NCI-H345 (cell line): ENCODE measurements around the gene WNT1.

Experiments
- DNase-seq: peaks from one replicate; lab custom pipeline; 2025; lab: John Stamatoyannopoulos, UW

Gene WNT1

GRCh38 chr12:48978291-48978740 lies at the start of gene WNT1:
WNT1 (plus strand) TSS chr12:48978322; CDS start chr12:48978651, 329 bp downstream.
- DNase-seq = no peak

DNA sequence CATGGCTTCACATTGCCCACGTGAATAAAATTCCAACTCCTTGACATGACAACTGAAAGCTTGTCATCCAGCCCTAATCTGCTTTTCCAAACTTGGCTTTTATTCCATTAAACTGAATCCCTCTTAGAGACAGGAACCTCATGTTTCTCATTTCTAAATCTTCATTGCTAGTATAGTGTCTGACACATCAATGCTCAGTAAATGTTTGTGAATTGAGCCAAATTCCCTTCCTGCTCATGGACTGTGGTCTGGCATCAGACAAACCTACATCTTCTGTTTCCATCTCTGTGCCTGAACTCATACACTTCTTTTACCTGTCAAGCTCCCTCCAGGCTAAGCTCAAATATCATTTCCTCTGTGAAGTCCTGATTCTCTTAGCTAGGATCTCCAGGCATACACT lies 48.6 kb upstream of the WNT1 start:
- DNase-seq = no peak

- no peak for DNase-seq
Measured at GRCh38 chr12:48930475-48930874, 47.6 kb upstream of the WNT1 start.

- no peak for DNase-seq
Measured at GRCh38 chr12:48932878-48933277, 45.2 kb upstream of the WNT1 start.

DNA sequence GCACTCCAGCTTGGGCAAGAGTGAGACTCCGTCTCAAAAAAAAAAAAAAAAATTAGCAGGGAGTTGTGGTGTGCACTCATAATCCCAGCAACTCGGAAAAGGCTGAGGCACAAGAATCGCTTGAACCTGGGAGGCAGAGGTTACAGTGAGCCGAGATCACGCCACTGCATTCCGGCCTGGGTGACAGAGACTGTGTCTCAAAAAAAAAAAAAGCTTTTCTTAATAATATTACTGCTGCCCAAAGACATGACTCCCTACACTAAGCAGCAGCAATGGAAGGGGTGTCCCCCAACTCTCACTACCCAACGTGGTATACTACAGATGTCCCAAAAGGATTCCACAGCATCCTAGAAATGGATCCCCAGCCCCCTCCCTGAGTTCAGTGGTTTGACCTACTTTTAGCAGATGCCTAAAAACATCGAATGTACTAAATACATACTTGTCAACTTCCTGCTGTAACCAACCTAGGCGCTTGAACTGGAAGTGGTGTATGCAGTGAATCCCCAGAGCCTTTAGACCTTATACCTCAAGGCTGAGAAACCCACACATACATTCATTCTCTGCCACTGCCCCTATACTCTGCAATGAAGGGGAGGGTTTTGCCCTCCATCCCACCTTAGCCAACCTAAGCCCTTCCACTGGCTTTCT lies 44.3 kb upstream of the WNT1 start:
- no peak for DNase-seq

DNA sequence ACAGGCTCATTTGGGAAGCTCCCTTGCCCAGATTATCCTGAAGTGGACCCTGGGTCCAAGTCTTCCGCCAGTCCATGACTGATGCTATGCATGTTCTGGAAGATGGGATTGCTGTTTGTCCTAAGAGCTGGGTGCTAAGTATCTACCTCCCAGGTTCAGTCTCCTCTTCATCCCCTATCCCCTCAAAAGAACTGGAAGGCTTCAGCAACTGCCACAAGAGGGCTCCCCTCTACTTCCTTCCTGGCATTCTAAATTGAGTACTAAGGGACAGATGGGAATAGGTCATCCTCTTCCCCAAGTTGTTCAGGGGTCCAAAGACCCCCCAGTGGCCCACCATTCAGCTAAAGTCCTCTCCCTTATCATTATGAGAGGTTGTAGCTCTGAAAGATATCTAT lies 43.8 kb upstream of the WNT1 start:
- DNase-seq = no peak

GRCh38 chr12:48936379-48936979 lies 41.6 kb upstream of the WNT1 start:
- peak; percentile 7 for DNase-seq

- DNase-seq = no peak
Measured at GRCh38 chr12:48937170-48937569, 41.0 kb upstream of the WNT1 start.

- no peak for DNase-seq
Measured at GRCh38 chr12:48938805-48939204, 39.3 kb upstream of the WNT1 start.

DNA sequence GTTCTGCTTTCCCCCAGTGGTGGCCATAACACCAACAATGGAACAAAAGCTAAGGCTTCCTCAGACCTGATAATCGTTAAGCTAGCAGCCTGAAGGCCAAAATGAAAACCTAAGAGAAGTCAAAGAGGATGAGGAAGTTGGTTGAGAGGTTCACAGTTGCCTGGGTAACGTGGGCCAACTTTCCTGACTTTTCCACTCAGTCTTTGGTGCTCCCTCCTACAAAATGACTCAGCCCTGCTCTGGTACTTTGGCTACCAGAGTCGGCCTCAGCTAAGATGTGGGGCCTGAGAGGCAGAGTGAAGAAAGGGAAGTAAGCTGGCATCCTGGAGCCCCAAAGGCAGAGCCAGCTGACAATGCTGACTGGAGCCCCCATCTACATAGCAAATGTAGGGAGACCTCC lies 37.9 kb upstream of the WNT1 start:
- DNase-seq = no peak

DNA sequence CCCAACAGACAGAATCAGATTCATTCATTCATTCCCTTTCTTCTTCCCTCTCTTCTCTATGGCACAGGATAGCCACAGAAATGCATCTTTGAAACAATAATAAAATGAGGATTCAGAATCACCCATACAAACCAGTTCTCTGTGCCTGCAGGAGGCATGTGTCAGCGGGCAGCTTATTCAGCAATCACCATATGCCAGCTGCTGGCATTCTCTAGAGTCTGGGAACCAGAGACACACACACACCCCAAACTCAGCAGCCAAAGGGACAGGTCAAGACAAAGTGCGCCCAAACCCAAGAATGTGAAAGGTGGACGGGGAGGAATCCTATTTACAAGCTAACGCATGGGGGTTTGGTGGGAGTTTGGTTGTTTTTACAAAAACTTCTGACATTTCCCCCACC lies 34.9 kb upstream of the WNT1 start:
- no peak for DNase-seq

DNA sequence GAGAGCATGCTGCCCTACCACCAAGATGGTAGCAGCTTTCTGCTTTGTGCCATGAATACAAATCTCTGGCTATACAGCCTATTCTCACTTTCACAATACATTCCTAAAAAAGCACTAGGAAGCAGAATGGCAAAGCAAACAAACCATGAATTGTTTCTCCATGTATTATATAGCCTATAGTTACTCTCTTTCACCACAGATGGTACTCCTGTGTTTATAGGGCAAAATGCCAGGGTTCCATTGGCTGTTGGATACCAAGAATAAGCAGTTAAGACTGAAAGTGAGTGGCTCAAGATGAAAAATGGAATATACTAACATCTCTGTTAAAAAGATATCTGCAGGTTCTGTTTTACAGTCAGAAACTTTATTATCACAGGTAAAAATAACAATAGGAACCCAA lies 31.9 kb upstream of the WNT1 start:
- peak; percentile 8 for DNase-seq

GRCh38 chr12:48946943-48947342 lies 31.2 kb upstream of the WNT1 start:
- DNase-seq = no peak

DNA sequence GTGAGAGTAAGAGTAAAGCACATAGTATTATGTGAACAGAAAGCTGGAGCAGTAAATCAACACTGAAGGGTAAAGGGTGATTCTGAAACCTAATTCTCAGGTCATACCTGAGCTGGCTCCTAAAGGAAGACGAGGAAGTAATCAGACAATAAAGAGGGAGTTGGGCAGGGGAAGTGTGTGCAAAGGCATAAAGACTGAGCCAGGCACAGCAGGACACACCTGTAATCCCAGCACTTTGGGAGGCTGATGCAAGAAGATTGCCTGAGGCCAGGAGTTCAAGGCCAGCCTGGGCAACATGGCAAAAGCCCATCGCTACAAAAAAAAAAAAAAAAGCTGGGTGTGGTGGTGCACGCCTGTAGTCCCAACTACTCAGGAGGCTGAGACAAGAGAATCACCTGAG lies 30.4 kb upstream of the WNT1 start:
- DNase-seq = no peak

DNA sequence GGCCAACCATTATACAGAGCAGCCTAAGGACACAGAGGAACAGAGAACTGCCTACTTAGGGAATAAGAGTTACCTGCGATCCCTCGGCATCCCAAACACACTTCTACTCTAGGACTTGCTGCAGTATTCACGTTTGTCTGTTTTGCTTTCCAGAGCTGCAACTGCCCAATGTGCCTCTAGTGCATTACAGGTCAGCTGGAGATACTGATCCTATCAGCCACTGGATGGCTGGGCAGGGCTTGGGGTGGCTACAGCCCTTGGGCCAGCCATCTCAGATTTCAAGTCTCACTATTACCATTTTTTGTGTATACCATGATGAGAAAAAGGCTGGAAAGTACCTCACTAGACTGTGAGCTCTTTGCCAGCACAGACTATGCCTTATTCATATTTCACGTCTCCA lies 25.4 kb upstream of the WNT1 start:
- DNase-seq = no peak

- DNase-seq = no peak
Measured at GRCh38 chr12:48954061-48954460, 24.1 kb upstream of the WNT1 start.

- no peak for DNase-seq
Measured at GRCh38 chr12:48954841-48955501, 23.2 kb upstream of the WNT1 start.

- DNase-seq = peak; percentile 13
Measured at GRCh38 chr12:48956279-48957140, 21.6 kb upstream of the WNT1 start.

DNA sequence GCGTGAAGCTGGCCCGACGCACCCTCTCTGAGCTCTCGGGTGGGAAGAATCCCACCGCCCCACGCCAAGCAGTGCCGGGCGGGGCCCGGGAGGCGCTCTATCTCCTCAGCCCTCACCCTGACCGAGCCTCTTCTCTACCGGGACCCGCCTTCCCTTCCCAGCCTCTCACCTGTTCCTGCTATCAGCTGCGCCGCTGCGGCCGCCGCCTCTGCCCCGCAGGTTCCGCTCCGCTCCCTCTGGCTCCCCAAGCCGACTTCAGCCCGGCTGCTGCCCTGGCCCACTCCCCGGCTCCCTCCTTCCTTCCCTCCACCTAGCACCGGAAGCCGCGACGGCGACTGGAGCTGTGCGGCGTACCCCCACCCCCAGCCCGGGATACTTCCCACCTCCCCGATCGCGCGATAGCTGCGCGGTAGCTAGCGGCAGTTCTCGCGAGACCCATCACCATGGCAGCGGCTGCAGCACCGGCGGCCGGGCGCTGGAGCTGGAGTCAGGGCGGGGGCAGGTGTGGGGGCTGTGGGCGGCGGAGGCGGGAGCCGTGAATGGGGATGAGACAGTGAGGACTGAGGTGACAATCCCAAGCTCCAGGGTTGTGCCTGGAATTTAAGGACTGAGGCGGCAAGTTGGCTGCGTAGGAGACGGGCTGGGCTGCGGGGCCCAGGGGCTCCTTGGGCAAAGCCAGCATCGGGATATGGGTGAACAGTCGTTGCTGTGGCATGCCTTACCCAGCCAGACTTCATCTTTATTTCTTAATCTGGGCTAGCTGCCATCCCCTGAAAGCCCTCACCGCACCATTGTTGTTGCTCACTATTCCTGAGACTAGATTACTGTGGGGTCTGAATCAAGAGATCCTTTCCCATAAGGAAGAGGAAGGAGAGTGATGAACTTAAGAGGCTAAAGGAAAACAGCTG lies 20.7 kb upstream of the WNT1 start, which contains the start of gene ARF3:
Gene ARF3 (minus strand): TSS at position 347 of the 908 bp plus-strand sequence. CDS start 16,392 bp downstream, outside the sequence.
- DNase-seq = peak; percentile 82

- DNase-seq = no peak
Measured at GRCh38 chr12:48958049-48958388, 20.1 kb upstream of the WNT1 start.

DNA sequence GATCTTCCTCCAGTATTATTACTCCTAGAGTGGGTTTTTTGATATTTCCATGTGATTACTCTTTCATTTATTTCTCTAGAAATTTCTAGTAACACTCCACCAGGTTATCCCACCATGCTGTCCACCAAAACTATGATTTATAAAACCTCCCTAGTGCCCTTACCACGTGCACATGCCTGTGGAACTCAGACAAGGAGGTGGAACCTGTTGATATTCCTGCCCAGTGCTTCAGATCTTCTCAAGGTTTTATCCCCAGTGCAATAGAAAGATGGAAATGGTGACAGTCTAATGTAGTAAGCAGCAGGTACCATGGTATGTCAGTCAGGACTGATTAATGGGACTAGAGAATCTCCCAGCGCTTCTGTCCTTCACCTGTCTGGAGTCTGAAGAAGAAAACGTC lies 17.3 kb upstream of the WNT1 start:
- no peak for DNase-seq
